Measurements from ENCODE around the gene TLCD3A.

GRCh38 chr17:689556-690275, 42.7 kb upstream of the TLCD3A start:
- no peak for TF ChIP-seq CTCF (IDR thresholded peaks at IDR 0.05)
- TF ChIP-seq POLR2A (IDR thresholded peaks at IDR 0.05) = no peak

Data from thyroid gland (tissue), 4 donors.